H9 (cell line): Measurements from ENCODE around the gene C11orf71. TPM values are rescaled to one million over a fixed set of nuclear protein-coding genes. Genes with fewer than 3 reads are reported as not detected.

ENCODE experiments used
- DNase-seq: peaks from one replicate; pipeline ENCODE4 v3.0.0-alpha.2; 2017
- H2AFZ ChIP-seq: one replicate; pipeline ENCODE4 v1.6.1; 2013; ENCODE audit warnings: mild to moderate bottlenecking, low read length, control low read depth, moderate library complexity
- H2AK5ac ChIP-seq: 2 replicates; pipeline ENCODE4 v1.6.1; 2013; ENCODE audit warnings: low read length, control low read depth, mixed read lengths; ENCODE audit not compliant: insufficient read length
- H2BK120ac ChIP-seq: one replicate; pipeline ENCODE4 v1.6.1; 2013; ENCODE audit warnings: low read depth, mild to moderate bottlenecking, low read length, control low read depth, inconsistent platforms; ENCODE audit not compliant: poor library complexity, severe bottlenecking
- H2BK12ac ChIP-seq: 2 replicates; pipeline ENCODE4 v1.6.1; 2013; ENCODE audit warnings: low read length, control low read depth, mixed read lengths, low read depth; ENCODE audit not compliant: insufficient read length
- H2BK15ac ChIP-seq: 2 replicates; pipeline ENCODE4 v1.6.1; 2013; ENCODE audit warnings: low read depth, low read length, control low read depth
- H2BK20ac ChIP-seq: one replicate; pipeline ENCODE4 v1.6.1; 2013; ENCODE audit warnings: low read depth, mild to moderate bottlenecking, low read length, control low read depth, inconsistent platforms; ENCODE audit not compliant: poor library complexity, severe bottlenecking
- H2BK5ac ChIP-seq: 2 replicates; pipeline ENCODE4 v1.6.1; 2013; ENCODE audit warnings: low read length, control low read depth, mixed read lengths; ENCODE audit not compliant: insufficient read length
- H3K14ac ChIP-seq: 2 replicates; pipeline ENCODE4 v1.6.1; 2013; ENCODE audit warnings: low read length, control low read depth; ENCODE audit not compliant: insufficient read depth
- H3K18ac ChIP-seq: 2 replicates; pipeline ENCODE4 v1.6.1; 2013; ENCODE audit warnings: low read depth, mild to moderate bottlenecking, mixed read lengths, low read length, control low read depth; ENCODE audit not compliant: insufficient read length
- H3K23ac ChIP-seq: 2 replicates; pipeline ENCODE4 v1.6.1; 2013; ENCODE audit warnings: low read length, control low read depth, mixed read lengths, low read depth; ENCODE audit not compliant: insufficient read length
- H3K23me2 ChIP-seq: 2 replicates; pipeline ENCODE4 v1.6.1; 2013; ENCODE audit warnings: low read depth, mild to moderate bottlenecking, mixed read lengths, low read length, control low read depth; ENCODE audit not compliant: insufficient read length, poor library complexity, severe bottlenecking
- H3K27ac ChIP-seq: 2 replicates; pipeline ENCODE4 v1.5.1; 2013; ENCODE audit warnings: low read length, control low read depth, mixed read lengths, low read depth; ENCODE audit not compliant: insufficient read length
- H3K27me3 ChIP-seq: 2 replicates; pipeline ENCODE4 v1.6.1; 2013; ENCODE audit warnings: low read length, control low read depth, inconsistent platforms; ENCODE audit not compliant: insufficient read depth
- H3K4ac ChIP-seq: 2 replicates; pipeline ENCODE4 v1.6.1; 2013; ENCODE audit warnings: low read depth, mild to moderate bottlenecking, control low read depth, inconsistent platforms, low read length, moderate library complexity
- H3K4me1 ChIP-seq: 2 replicates; pipeline ENCODE4 v1.6.1; 2013; ENCODE audit warnings: low read length, control low read depth, inconsistent platforms; ENCODE audit not compliant: insufficient read depth
- H3K4me2 ChIP-seq: 2 replicates; pipeline ENCODE4 v1.6.1; 2013; ENCODE audit warnings: low read length, control low read depth, mixed read lengths; ENCODE audit not compliant: insufficient read length, insufficient read depth
- H3K56ac ChIP-seq: 2 replicates; pipeline ENCODE4 v1.6.1; 2013; ENCODE audit warnings: low read depth, mild to moderate bottlenecking, mixed read lengths, low read length, control low read depth; ENCODE audit not compliant: insufficient read length
- H3K79me1 ChIP-seq: 2 replicates; pipeline ENCODE4 v1.6.1; 2013; ENCODE audit warnings: low read depth, mild to moderate bottlenecking, moderate library complexity, low read length, control low read depth, inconsistent platforms; ENCODE audit not compliant: insufficient read depth, poor library complexity, severe bottlenecking
- H3K79me2 ChIP-seq: 2 replicates; pipeline ENCODE4 v1.6.1; 2013; ENCODE audit warnings: low read length, control low read depth, inconsistent platforms; ENCODE audit not compliant: insufficient read depth
- H3K9ac ChIP-seq: 2 replicates; pipeline ENCODE4 v1.6.1; 2013; ENCODE audit warnings: low read length, control low read depth, mixed read lengths; ENCODE audit not compliant: insufficient read length; ENCODE audit errors: extremely low read depth
- H3K9me3 ChIP-seq: one replicate; pipeline ENCODE4 v1.6.1; 2013; ENCODE audit warnings: low read depth, low read length, inconsistent platforms; ENCODE audit not compliant: control insufficient read depth
- H3T11ph ChIP-seq: one replicate; pipeline ENCODE4 v1.6.1; 2013; ENCODE audit warnings: mild to moderate bottlenecking, low read length, control low read depth, inconsistent platforms
- H4K20me1 ChIP-seq: one replicate; pipeline ENCODE4 v1.6.1; 2013; ENCODE audit not compliant: control insufficient read depth, insufficient read length, insufficient read depth
- H4K5ac ChIP-seq: 2 replicates; pipeline ENCODE4 v1.6.1; 2013; ENCODE audit warnings: low read depth, mild to moderate bottlenecking, mixed read lengths, low read length, control low read depth; ENCODE audit not compliant: insufficient read length
- H4K8ac ChIP-seq: replicated peaks from 2 replicates; pipeline ENCODE4 v1.6.1; 2013; ENCODE audit warnings: low read length, control low read depth, mixed read lengths, low read depth; ENCODE audit not compliant: insufficient read length
- H4K91ac ChIP-seq: 2 replicates; pipeline ENCODE4 v1.6.1; 2013; ENCODE audit warnings: low read depth, mild to moderate bottlenecking, moderate library complexity, mixed read lengths, low read length, control low read depth; ENCODE audit not compliant: insufficient read length
- H3K27ac Mint-ChIP-seq, 3 experiments: 2 replicates in 2 of 3; 3 replicates in 1 of 3; pipeline ENCODE4 v1.8.0; 2020 to 2021; ENCODE audit warnings: mixed read lengths in 3 of 3, mild to moderate bottlenecking in 1 of 3, moderate library complexity in 1 of 3
- H3K27me3 Mint-ChIP-seq: 2 replicates; pipeline ENCODE4 v1.8.0; 2021; ENCODE audit warnings: low read depth, mild to moderate bottlenecking, moderate library complexity, mixed read lengths
- H3K36me3 Mint-ChIP-seq, 3 experiments: 2 replicates in 2 of 3; 3 replicates in 1 of 3; pipeline ENCODE4 v1.8.0; 2020 to 2021; ENCODE audit warnings: low read depth in 3 of 3, mixed read lengths in 3 of 3; ENCODE audit not compliant: insufficient read depth in 1 of 3
- H3K4me1 Mint-ChIP-seq, 2 experiments: 2 replicates each; pipeline ENCODE4 v1.8.0; 2020; ENCODE audit warnings: mixed read lengths in 2 of 2
- H3K4me3 Mint-ChIP-seq, 2 experiments: 2 replicates in 1 of 2; 3 replicates in 1 of 2; pipeline ENCODE4 v1.8.0; 2020 to 2021; ENCODE audit warnings: mild to moderate bottlenecking in 2 of 2, mixed read lengths in 2 of 2, moderate library complexity in 1 of 2
- H3K9me3 Mint-ChIP-seq, 2 experiments: 2 replicates in 1 of 2; 3 replicates in 1 of 2; pipeline ENCODE4 v1.8.0; 2020; ENCODE audit warnings: mild to moderate bottlenecking in 2 of 2, mixed read lengths in 2 of 2, moderate library complexity in 1 of 2
- WGBS: extraction: QIAGEN DNeasy Blood & Tissue Kit; methylation state at CpG from one replicate; pipeline ENCODE4 v1.1.7; 2013; ENCODE audit warnings: missing lambda C conversion rate, low lambda C conversion rate, mixed read lengths; ENCODE audit not compliant: insufficient read length; ENCODE audit errors: extremely low coverage; 5-methylcytosine and 5-hydroxymethylcytosine counted together
- total RNA-seq: library from RNA; stranded (reverse); gene quantifications from 2 replicates; pipeline ENCODE4 v1.2.1, GENCODE V29; 2021
- TF ChIP-seq, protein P1 (sequence below): fragments of 200-600 bp; sonication (generic); conservative IDR thresholded peaks from 3 replicates; pipeline ENCODE4 v1.8.0; 2021; ENCODE audit warnings: antibody characterized with exemption, mild to moderate bottlenecking

C11orf71 gene
- total RNA-seq, 1 experiment from 2014 or later = 3.5 TPM

DNA sequence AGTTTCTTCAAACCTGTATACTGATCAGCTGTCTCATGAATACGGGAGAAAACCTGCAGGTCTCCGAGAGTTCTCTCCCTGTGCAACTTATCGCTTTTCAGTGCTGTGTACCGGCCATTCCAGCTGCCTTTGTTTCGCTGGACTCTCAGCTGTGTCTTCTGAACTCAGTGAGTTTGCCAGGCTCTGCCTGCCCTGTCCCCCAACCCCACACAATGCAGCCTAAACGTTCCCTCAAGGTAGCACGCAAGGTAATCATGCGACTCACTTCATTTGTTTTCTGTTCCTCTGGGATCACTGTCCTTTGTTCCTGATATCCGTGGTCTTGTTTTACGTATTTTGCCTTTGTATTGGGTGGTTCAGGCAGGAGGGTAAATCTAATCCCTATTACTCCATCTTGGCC lies 13.6 kb upstream of the C11orf71 start:
- H3K36me3 Mint-ChIP-seq = peaks cover 11 to 35% (median 33%) of the 10 kb centered on the region in 3 experiments
- H3K4me1 Mint-ChIP-seq = peaks cover 8 to 10% of the 10 kb centered on the region in 2 experiments
- H3K18ac ChIP-seq = no peak overlapping the region
- no peak overlapping the region for H3K56ac ChIP-seq
- H3K9me3 Mint-ChIP-seq = no peaks in the 10 kb centered on the region
- TF ChIP-seq, protein P1, sequence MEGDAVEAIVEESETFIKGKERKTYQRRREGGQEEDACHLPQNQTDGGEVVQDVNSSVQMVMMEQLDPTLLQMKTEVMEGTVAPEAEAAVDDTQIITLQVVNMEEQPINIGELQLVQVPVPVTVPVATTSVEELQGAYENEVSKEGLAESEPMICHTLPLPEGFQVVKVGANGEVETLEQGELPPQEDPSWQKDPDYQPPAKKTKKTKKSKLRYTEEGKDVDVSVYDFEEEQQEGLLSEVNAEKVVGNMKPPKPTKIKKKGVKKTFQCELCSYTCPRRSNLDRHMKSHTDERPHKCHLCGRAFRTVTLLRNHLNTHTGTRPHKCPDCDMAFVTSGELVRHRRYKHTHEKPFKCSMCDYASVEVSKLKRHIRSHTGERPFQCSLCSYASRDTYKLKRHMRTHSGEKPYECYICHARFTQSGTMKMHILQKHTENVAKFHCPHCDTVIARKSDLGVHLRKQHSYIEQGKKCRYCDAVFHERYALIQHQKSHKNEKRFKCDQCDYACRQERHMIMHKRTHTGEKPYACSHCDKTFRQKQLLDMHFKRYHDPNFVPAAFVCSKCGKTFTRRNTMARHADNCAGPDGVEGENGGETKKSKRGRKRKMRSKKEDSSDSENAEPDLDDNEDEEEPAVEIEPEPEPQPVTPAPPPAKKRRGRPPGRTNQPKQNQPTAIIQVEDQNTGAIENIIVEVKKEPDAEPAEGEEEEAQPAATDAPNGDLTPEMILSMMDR = no peak
- H2BK15ac ChIP-seq = no peak overlapping the region
- H4K8ac ChIP-seq = no peak overlapping the region
- no peaks in the 10 kb centered on the region for H3K9me3 ChIP-seq
- no peak overlapping the region for H4K5ac ChIP-seq
- H3K9ac ChIP-seq = no peak overlapping the region
- H2AFZ ChIP-seq = no peak overlapping the region
- no peaks in the 10 kb centered on the region for H3K27me3 ChIP-seq
- no peak overlapping the region for H2BK120ac ChIP-seq
- WGBS = no CpG with 5 or more reads among the region's 10 CpGs
- no peaks in the 10 kb centered on the region for H4K20me1 ChIP-seq
- H3K4me3 Mint-ChIP-seq = no peak overlapping the region
- no peak overlapping the region for H3K23ac ChIP-seq
- H4K91ac ChIP-seq = no peak overlapping the region
- H3K27ac Mint-ChIP-seq = peak overlapping the region in 2 of 3 experiments; percentile 39 to 62; a peak in 6 of 7 replicates
- no peak overlapping the region for H2AK5ac ChIP-seq
- H3K4ac ChIP-seq = no peak overlapping the region
- no peaks in the 10 kb centered on the region for H3K27me3 Mint-ChIP-seq
- H3T11ph ChIP-seq = no peak overlapping the region
- H3K23me2 ChIP-seq = no peaks in the 10 kb centered on the region
- DNase-seq = no peak
- H3K4me2 ChIP-seq = no peak overlapping the region
- peaks cover 2% of the 10 kb centered on the region; the same call in 1 of the 2 replicates for H3K4me1 ChIP-seq
- H2BK20ac ChIP-seq = no peak overlapping the region
- H2BK12ac ChIP-seq = no peak overlapping the region
- no peaks in the 10 kb centered on the region for H3K79me1 ChIP-seq
- H3K79me2 ChIP-seq = no peaks in the 10 kb centered on the region
- no peak overlapping the region for H3K27ac ChIP-seq
- no peak overlapping the region for H3K14ac ChIP-seq
- no peak overlapping the region for H2BK5ac ChIP-seq
